Measurements from ENCODE around the gene SORL1.

DNA sequence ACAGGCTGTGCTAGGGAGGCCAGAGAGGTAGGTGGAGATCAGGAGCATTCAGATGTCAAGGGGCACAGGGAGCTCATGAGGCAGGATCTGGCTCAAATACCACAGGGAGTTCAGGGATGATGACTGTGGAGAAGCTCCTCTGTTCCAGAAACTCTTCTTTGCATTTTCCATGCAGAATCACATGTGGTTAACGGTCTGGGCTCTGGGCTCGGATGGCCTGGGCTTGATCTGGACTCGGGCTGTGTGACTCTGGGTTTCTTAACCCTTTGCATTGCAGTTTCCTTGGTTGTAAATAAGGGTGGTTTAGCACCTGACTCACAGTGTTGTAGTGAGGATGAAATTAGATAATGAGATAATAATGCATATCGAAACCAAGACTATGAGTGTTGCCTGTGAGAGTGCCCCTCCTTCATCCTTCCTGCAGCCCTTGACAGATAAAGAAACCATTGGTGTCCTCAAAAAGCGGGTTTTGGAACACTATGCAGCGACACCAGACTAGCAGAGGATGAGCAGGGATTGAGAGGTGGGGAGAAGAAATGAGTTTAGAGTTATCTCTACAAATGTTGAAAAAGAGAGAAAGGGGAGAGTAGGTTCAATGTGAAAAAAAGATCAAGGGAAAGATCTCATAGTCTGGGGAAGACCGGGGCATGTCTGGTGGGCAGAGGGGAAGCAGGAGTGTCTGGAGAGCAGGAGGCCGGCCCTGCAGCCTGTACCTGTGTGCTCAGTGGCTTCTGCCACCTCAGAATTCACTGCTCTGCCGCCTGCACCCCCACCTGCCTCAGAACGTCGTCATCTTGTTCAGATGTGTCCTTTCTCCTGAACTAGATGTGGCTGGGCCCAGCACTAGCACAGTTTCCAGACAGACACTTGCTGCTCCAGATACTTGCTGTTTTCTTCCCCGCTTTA, 198.5 kb downstream of the SORL1 start:
- TF ChIP-seq, protein P1, sequence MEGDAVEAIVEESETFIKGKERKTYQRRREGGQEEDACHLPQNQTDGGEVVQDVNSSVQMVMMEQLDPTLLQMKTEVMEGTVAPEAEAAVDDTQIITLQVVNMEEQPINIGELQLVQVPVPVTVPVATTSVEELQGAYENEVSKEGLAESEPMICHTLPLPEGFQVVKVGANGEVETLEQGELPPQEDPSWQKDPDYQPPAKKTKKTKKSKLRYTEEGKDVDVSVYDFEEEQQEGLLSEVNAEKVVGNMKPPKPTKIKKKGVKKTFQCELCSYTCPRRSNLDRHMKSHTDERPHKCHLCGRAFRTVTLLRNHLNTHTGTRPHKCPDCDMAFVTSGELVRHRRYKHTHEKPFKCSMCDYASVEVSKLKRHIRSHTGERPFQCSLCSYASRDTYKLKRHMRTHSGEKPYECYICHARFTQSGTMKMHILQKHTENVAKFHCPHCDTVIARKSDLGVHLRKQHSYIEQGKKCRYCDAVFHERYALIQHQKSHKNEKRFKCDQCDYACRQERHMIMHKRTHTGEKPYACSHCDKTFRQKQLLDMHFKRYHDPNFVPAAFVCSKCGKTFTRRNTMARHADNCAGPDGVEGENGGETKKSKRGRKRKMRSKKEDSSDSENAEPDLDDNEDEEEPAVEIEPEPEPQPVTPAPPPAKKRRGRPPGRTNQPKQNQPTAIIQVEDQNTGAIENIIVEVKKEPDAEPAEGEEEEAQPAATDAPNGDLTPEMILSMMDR (IDR thresholded peaks at IDR 0.05): no peak
- TF ChIP-seq EZH2 (IDR thresholded peaks at IDR 0.05) (no peak), EZH2phosphoT487 (IDR thresholded peaks at IDR 0.05) (no peak)
